Stimulated activated CD4-positive, alpha-beta T cell treated with anti-CD3 and anti-CD28 coated beads, Interleukin-15, amount 100 ng/mL, for 48 hours (primary cell): ENCODE results near the gene PHAX.
A peak's percentile ranks its signal among the peaks of the same experiment; 100 is the strongest.
"Not testable (repeated sequence)": the region's sequence is repeated elsewhere in the genome, so short reads cannot be mapped to it uniquely, and the experiment has no call there.

Experiments used
- DNase-seq, 2 donors: peaks; one replicate each; pipeline ENCODE4 v3.0.0-alpha.2; 2020; ENCODE audit warnings: low read depth in 2 of 2

The PHAX gene

GRCh38 chr5:126603402-126603991 is 2.8 kb downstream of the PHAX start:
- no peak for DNase-seq

GRCh38 chr5:126605525-126605924 is 4.8 kb downstream of the PHAX start:
- no peak for DNase-seq

GRCh38 chr5:126610160-126610559 is 9.4 kb downstream of the PHAX start:
- no peak for DNase-seq

GRCh38 chr5:126610616-126611015 is 9.9 kb downstream of the PHAX start:
- no peak for DNase-seq

- DNase-seq: no peak
These were observed 13.3 kb downstream of the PHAX start for GRCh38 chr5:126613941-126614592.

GRCh38 chr5:126615286-126615685 is 14.5 kb downstream of the PHAX start:
- DNase-seq: no peak

- DNase-seq: not testable (repeated sequence)
These were observed 16.9 kb downstream of the PHAX start for GRCh38 chr5:126617603-126618002.

- DNase-seq: no peak
These were observed 19.0 kb downstream of the PHAX start for GRCh38 chr5:126619781-126620180.

GRCh38 chr5:126624534-126624933 is 23.8 kb downstream of the PHAX start:
- DNase-seq: no peak

- no peak for DNase-seq
These were observed 27.4 kb downstream of the PHAX start for GRCh38 chr5:126628102-126628501.

GRCh38 chr5:126631920-126632319 is 31.2 kb downstream of the PHAX start:
- no peak for DNase-seq

GRCh38 chr5:126633552-126633951 is 32.8 kb downstream of the PHAX start:
- DNase-seq: no peak

GRCh38 chr5:126635585-126635984 is 34.8 kb downstream of the PHAX start:
- no peak for DNase-seq

GRCh38 chr5:126636956-126637355 is 36.2 kb downstream of the PHAX start:
- no peak for DNase-seq

GRCh38 chr5:126640866-126641265 is 40.1 kb downstream of the PHAX start:
- no peak for DNase-seq

GRCh38 chr5:126641387-126641786 is 40.6 kb downstream of the PHAX start:
- DNase-seq: peak in 1 of 2 donors; percentile 1

- DNase-seq: no peak
These were observed 44.4 kb downstream of the PHAX start for GRCh38 chr5:126645132-126645531.

- DNase-seq: no peak
These were observed 46.3 kb downstream of the PHAX start for GRCh38 chr5:126647071-126647470.

GRCh38 chr5:126648471-126648870 is 47.7 kb downstream of the PHAX start:
- DNase-seq: no peak

- not testable (repeated sequence) for DNase-seq
These were observed 48.3 kb downstream of the PHAX start for GRCh38 chr5:126649057-126649456.

GRCh38 chr5:126649709-126650108 is 49.0 kb downstream of the PHAX start:
- not testable (repeated sequence) for DNase-seq

- no peak for DNase-seq
These were observed 49.7 kb downstream of the PHAX start for GRCh38 chr5:126650463-126650862.

GRCh38 chr5:126651013-126651577 is 50.3 kb downstream of the PHAX start:
- DNase-seq: no peak
